Heart left ventricle (tissue), 16 donors: ENCODE results near the gene MYBPC1. TPM values are rescaled to one million over a fixed set of nuclear protein-coding genes. Genes with fewer than 3 reads are reported as not detected.
A peak's percentile ranks its signal among the peaks of the same experiment; 100 is the strongest.

ENCODE experiments used
- ATAC-seq, 4 donors: fragments of 200-7000 bp; cut with Tn5 transposase; one replicate each; pipeline ENCODE4 v1.9.1; 2020 to 2022; ENCODE audit warnings: moderate library complexity in 4 of 4, mild to moderate bottlenecking in 3 of 4, moderate number of reproducible peaks in 1 of 4
- DNase-seq, 5 donors: peaks; one replicate each; pipeline ENCODE4 v3.0.0-alpha.2; 2020
- H3K27ac ChIP-seq, 12 donors: fragments of 200-600 bp; sonication (generic) in 4 of 12; one replicate each; pipeline versions ENCODE4 v1.5.0 to v1.8.0; 2016 to 2022; ENCODE audit warnings: mild to moderate bottlenecking in 2 of 12
- H3K27me3 ChIP-seq, 9 donors: fragments of 200-600 bp; sonication (generic) in 2 of 9; one replicate each; pipeline versions ENCODE4 v1.5.1 to v1.8.0; 2016 to 2022; ENCODE audit warnings: mild to moderate bottlenecking in 3 of 9
- H3K36me3 ChIP-seq, 9 donors: fragments of 200-600 bp; sonication (generic) in 2 of 9; one replicate each; pipeline versions ENCODE4 v1.5.0 to v1.8.0; 2018 to 2022; ENCODE audit warnings: mild to moderate bottlenecking in 2 of 9
- H3K4me1 ChIP-seq, 12 donors: fragments of 200-600 bp; sonication (generic) in 4 of 12; one replicate each; pipeline versions ENCODE4 v1.5.0 to v1.8.0; 2016 to 2022; ENCODE audit warnings: mild to moderate bottlenecking in 3 of 12
- H3K4me3 ChIP-seq, 12 donors: fragments of 200-600 bp; sonication (generic) in 4 of 12; one replicate each; pipeline versions ENCODE4 v1.5.0 to v1.8.0; 2017 to 2022; ENCODE audit warnings: mild to moderate bottlenecking in 9 of 12, moderate library complexity in 4 of 12
- H3K9me3 ChIP-seq, 12 donors: fragments of 200-600 bp; sonication (generic) in 4 of 12; one replicate each; pipeline versions ENCODE4 v1.5.0 to v1.8.0; 2016 to 2022; ENCODE audit warnings: mild to moderate bottlenecking in 1 of 12
- POLR2A ChIP-seq, 2 donors: fragments of 450-650 bp; IDR thresholded peaks; one replicate each; pipeline ENCODE4 v1.6.1; 2017; ENCODE audit warnings: antibody characterized with exemption in 2 of 2, mild to moderate bottlenecking in 2 of 2, moderate library complexity in 2 of 2
- WGBS, 4 donors: extraction: QIAGEN DNeasy Blood & Tissue Kit in 2 of 4; methylation state at CpG; one replicate each; pipeline versions ENCODE4 v1.1.5 to v1.1.7; 2013 to 2018; 5-methylcytosine and 5-hydroxymethylcytosine counted together
- intact Hi-C, 10 donors: fragments of 100-400 bp; cut with DNase I; formaldehyde crosslinking; loops; one replicate each; pipeline versions ENCODE4 v1.11.1 to v1.14.2; 2022
- polyA plus RNA-seq, 2 donors: library from polyadenylated mRNA; stranded (reverse); fragments of 200-250 nt; gene quantifications; one replicate each; pipeline ENCODE4 v1.2.3, GENCODE V29; 2013
- total RNA-seq, 9 donors: library from RNA; depleted of rRNA in 2 of 9; stranded (reverse); fragments of >200 nt in 2 of 9; fragmentation: NEBNext Ultra II Directional in 3 of 9; extraction: Animal tissue kit (Norgen Biotek cat#: 25700) in 3 of 9; gene quantifications; one replicate each; pipeline versions ENCODE4 v1.1.0 to v1.2.4, GENCODE V29; 2016 to 2023
- TF ChIP-seq, protein P1 (sequence below), 12 donors: fragments of 200-600 bp; sonication (generic) in 4 of 12; IDR thresholded peaks; one replicate each; pipeline versions ENCODE4 v1.5.0 to v1.8.0; 2018 to 2022; ENCODE audit warnings: antibody characterized with exemption in 12 of 12, mild to moderate bottlenecking in 5 of 12
- donor health status: ischemic (EF 13 %, LVEDD 7.1; RV severe dilation, severe dysfunction).
- donor health status: healthy with polysubstance abuse.
- donor health status: DM: no; HTN: yes; CAD: no.
- donor health status: DM: no; HTN: no; CAD: no.
- donor health status: ischemic (EF 25% LVEDD 6.9; RV normal size, moderate dysfunction).
- donor health status: ischemic (EF 25% LVEDD 5.7; RV mildly dilated, moderate dysfunction).
- donor health status: healthy.
- donor health status: DM: yes; HTN: yes; CAD: no.
- donor health status: ischemic (EF 35%, LVEDD 5.7; RV mildly dilated, moderate dysfunction).
- donor health status: nonischemic (EF 11% LVEDD 7.7; RV severe dilation, severe dysfunction).
- donor health status: DM: yes; HTN: yes; CAD: no.
- donor health status: PGD.
- donor health status: ischemic (EF 29% LVEDD 5.4; RV normal size, mild dysfunction).
- donor health status: nonischemic (EF 23%, LVEDD 6.1; RV moderate dilation, normal function).

Gene MYBPC1
- total and polyA plus RNA-seq, 11 donors, result 0.04 to 3.5 (median 1.9) TPM

DNA sequence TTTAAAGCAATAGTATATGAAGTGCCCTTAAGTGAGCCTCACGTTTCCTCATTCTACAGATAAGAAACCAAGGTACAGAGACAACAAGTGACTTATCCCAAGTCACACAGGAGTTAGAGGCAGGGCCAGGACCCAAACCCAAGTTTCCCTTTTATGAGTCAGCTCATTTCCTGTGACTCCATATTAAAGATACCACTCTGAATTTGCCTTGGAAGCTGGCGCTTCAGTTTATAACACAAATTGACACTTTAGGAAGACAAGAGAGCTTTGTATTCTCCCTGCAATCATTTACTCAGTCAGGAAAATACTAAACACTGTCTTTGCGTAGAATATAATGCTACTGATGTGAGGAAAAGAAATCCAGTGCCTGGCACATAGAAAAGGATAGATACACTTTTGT lies 43.2 kb downstream of the MYBPC1 start:
- DNase-seq (no peak), ATAC-seq (no peak)
- Histone ChIP-seq H3K27me3 (peaks cover 0 to 26% (median 10%) of the 10 kb centered on the region in 9 donors), H3K4me1 (peaks cover 0 to 8% (median 0%) of the 10 kb centered on the region in 12 donors), H3K9me3 (no peaks in the 10 kb centered on the region), H3K36me3 (no peaks in the 10 kb centered on the region), H3K27ac (no peak overlapping the region), H3K4me3 (no peak overlapping the region)
- WGBS, 4 donors, result 69 to 82% (median 74%) methylated on average over 3 of the region's 3 CpGs
- TF ChIP-seq, protein P1, sequence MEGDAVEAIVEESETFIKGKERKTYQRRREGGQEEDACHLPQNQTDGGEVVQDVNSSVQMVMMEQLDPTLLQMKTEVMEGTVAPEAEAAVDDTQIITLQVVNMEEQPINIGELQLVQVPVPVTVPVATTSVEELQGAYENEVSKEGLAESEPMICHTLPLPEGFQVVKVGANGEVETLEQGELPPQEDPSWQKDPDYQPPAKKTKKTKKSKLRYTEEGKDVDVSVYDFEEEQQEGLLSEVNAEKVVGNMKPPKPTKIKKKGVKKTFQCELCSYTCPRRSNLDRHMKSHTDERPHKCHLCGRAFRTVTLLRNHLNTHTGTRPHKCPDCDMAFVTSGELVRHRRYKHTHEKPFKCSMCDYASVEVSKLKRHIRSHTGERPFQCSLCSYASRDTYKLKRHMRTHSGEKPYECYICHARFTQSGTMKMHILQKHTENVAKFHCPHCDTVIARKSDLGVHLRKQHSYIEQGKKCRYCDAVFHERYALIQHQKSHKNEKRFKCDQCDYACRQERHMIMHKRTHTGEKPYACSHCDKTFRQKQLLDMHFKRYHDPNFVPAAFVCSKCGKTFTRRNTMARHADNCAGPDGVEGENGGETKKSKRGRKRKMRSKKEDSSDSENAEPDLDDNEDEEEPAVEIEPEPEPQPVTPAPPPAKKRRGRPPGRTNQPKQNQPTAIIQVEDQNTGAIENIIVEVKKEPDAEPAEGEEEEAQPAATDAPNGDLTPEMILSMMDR (IDR thresholded peaks at IDR 0.05), result no peak
- no peak for TF ChIP-seq POLR2A (IDR thresholded peaks at IDR 0.05)
- intact Hi-C loops, result no loop called here

DNA sequence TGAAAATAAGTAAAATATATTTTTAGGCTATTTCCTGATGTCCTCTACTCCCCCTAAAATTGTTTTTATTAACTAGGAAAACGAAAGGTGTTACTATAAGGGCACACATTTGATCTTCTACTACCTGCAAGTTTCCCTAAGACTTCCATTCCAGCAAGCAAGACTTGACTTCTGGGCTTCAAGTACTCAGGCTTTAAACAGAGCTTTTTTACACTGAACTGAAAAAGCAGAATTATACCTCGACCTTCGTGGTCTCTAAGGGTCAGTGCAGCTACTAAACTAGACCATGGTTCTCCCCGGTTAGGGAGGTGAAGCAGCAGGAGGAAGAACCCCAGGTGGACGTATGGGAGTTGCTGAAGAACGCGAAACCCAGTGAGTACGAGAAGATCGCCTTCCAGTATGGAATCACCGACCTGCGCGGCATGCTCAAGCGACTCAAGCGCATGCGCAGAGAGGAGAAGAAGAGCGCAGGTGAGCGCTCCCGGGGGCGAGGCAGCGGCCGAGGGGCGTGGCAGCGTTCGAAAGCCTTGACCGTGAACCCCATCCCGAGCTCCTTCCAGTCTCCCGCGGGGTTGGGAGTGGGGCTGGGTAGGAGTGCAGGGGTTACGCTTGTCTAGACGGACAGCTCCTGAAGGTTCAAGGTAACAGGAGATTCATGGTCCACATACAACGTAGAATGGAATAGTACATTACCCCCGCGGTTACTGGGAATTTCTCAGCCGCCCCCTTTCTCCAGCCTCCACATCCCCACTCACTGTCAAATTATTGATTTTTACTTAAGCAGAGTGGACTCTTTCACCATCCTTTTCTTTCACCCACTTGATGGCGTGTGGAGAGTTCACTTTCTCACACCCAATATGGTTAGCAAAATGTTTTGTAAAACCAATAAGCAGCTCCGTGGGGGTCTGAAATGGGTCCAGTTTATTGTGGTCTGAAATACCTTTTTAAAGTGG lies 47.6 kb downstream of the MYBPC1 start:
- intact Hi-C loops, result no loop called here
- Histone ChIP-seq H3K27me3 (peaks cover 0 to 36% (median 10%) of the 10 kb centered on the region in 9 donors), H3K36me3 (no peaks in the 10 kb centered on the region), H3K9me3 (no peaks in the 10 kb centered on the region), H3K4me3 (peak overlapping the region in 10 of 12 donors; percentile 7 to 31 (median 19)), H3K4me1 (peaks cover 0 to 8% (median 0%) of the 10 kb centered on the region in 12 donors), H3K27ac (no peak overlapping the region)
- no peak for TF ChIP-seq POLR2A (IDR thresholded peaks at IDR 0.05)
- TF ChIP-seq, protein P1 (IDR thresholded peaks at IDR 0.05), result no peak
- 10 to 15% (median 14%) methylated on average over 24 to 36 of the region's 36 CpGs for WGBS, 4 donors
- no peak for ATAC-seq
- no peak for DNase-seq

GRCh38 chr12:101647711-101648110 lies 52.9 kb downstream of the MYBPC1 start:
- peaks cover 0 to 20% (median 0%) of the 10 kb centered on the region in 9 donors for H3K27me3 ChIP-seq
- no peak overlapping the region for H3K27ac ChIP-seq
- DNase-seq, result no peak
- WGBS, 4 donors, result 77 to 82% (median 79%) methylated on average over 2 of the region's 2 CpGs
- no peak overlapping the region for H3K4me3 ChIP-seq
- no peaks in the 10 kb centered on the region for H3K36me3 ChIP-seq
- TF ChIP-seq, protein P1 (IDR thresholded peaks at IDR 0.05), result no peak
- no peak for TF ChIP-seq POLR2A (IDR thresholded peaks at IDR 0.05)
- ATAC-seq, result no peak
- H3K4me1 ChIP-seq, result peaks cover 0 to under 1% (median 0%) of the 10 kb centered on the region in 12 donors
- intact Hi-C loops, result no loop called here
- no peaks in the 10 kb centered on the region for H3K9me3 ChIP-seq

- Histone ChIP-seq H3K4me1 (no peaks in the 10 kb centered on the region), H3K27ac (no peak overlapping the region), H3K4me3 (no peak overlapping the region), H3K36me3 (no peaks in the 10 kb centered on the region), H3K27me3 (peaks cover 0 to 15% (median 0%) of the 10 kb centered on the region in 9 donors), H3K9me3 (no peaks in the 10 kb centered on the region)
- DNase-seq (no peak), ATAC-seq (no peak)
- WGBS, 4 donors, result 51 to 59% (median 56%) methylated on average over 2 of the region's 2 CpGs
- intact Hi-C loops, result no loop called here
- TF ChIP-seq, protein P1 (IDR thresholded peaks at IDR 0.05), result no peak
- TF ChIP-seq POLR2A (IDR thresholded peaks at IDR 0.05), result no peak
These were observed 53.4 kb downstream of the MYBPC1 start for GRCh38 chr12:101648195-101648594.
